Activated T-cell treated with anti-CD3 and anti-CD28 coated beads, Interleukin-2, amount 50 U/mL, for 4 hours (primary cell): ENCODE results near the gene LILRB4. TPM values are rescaled to one million over a fixed set of nuclear protein-coding genes. Genes with fewer than 3 reads are reported as not detected.
"Not testable (repeated sequence)": the region's sequence is repeated elsewhere in the genome, so short reads cannot be mapped to it uniquely, and the experiment has no call there.

Experiments
- ATAC-seq, 2 donors: fragments of 200-7000 bp; cut with Tn5 transposase; one replicate each; pipeline ENCODE4 v1.10.0; 2021
- DNase-seq: peaks from one replicate; pipeline ENCODE4 v3.0.0-alpha.2; 2020
- H3K27me3 Mint-ChIP-seq: one replicate; pipeline ENCODE4 v1.8.0; 2021; ENCODE audit warnings: low read depth, mixed read lengths
- H3K36me3 Mint-ChIP-seq: one replicate; pipeline ENCODE4 v1.8.0; 2022; ENCODE audit warnings: mixed read lengths; ENCODE audit not compliant: insufficient read depth
- H3K4me1 Mint-ChIP-seq: one replicate; pipeline ENCODE4 v1.8.0; 2021; ENCODE audit warnings: low read depth, mixed read lengths
- H3K4me3 Mint-ChIP-seq: one replicate; pipeline ENCODE4 v1.8.0; 2021; ENCODE audit warnings: mild to moderate bottlenecking, moderate library complexity, mixed read lengths
- H3K9me3 Mint-ChIP-seq: one replicate; pipeline ENCODE4 v1.8.0; 2021; ENCODE audit warnings: mixed read lengths
- total RNA-seq, 3 donors: library from RNA; stranded (reverse); gene quantifications; one replicate each; pipeline ENCODE4 v1.2.1, GENCODE V29; 2021

LILRB4 gene
- total RNA-seq, 3 donors from 2014 or later: 0.22 TPM; not detected in 2

DNA sequence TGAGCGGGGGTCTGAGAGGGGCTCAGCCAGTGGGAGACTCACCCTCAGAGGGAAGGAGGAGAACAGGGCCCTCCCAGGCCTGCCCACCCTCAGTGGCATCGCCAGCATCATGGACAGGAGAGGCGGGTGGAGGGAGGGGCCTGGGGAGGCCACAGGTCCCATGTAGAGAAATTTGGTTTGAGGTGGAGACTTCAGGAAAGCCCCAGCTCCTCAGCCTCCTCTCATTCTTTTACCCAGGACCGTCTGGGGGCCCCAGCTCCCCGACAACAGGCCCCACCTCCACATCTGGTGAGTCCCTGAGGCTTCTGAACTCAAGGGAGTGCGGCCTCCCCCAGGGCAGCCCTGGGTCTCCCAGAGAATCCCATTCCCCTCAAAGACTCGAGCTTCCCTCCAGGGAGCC, 29.4 kb upstream of the LILRB4 start:
- peaks cover 4% of the 10 kb centered on the region for H3K4me1 Mint-ChIP-seq
- H3K9me3 Mint-ChIP-seq: no peaks in the 10 kb centered on the region
- DNase-seq: no peak
- ATAC-seq: no peak
- peaks cover 36% of the 10 kb centered on the region for H3K27me3 Mint-ChIP-seq
- no peak overlapping the region for H3K4me3 Mint-ChIP-seq
- no peaks in the 10 kb centered on the region for H3K36me3 Mint-ChIP-seq

DNA sequence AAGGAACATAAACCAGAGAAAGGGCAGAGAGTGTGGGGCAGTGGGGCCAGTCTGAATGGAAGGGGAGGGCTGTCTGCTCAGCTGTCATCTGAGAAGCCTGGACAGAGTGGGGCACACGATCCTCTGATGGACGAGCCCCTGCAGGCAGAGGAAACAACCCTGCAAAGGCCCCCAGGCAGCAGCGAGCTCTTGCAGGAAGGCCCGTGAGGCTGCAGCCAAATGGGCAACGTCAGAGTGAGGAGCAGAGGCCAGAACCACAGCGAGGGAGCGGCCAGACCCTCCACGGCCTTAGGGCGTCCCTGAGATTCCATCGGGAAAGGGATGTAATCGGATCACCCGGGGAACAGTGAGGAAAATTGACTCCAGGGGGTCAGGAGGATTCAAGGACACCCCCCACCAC, 26.7 kb upstream of the LILRB4 start:
- peaks cover 18% of the 10 kb centered on the region for H3K27me3 Mint-ChIP-seq
- H3K4me1 Mint-ChIP-seq, DNase-seq, H3K9me3 Mint-ChIP-seq, H3K36me3 Mint-ChIP-seq, H3K4me3 Mint-ChIP-seq, ATAC-seq: not testable (repeated sequence)

DNA sequence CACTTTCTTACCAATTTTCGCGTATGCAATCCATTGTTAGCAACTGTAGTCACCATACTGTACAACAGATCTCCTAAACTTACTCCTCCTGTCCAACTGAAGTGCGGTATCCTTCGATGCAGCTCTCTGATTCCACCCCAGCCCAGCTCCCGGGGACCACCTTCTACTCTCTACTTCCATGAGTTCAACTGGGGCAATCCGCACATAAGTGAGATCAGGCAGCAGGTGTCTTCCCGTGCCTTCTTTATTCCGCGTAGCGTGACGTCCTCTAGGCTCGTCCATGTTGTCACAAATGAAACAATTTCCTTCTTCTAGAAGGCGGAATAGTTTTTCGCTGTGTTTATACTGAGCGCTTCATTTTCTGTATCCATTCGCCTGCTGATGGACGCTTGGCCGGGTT, 24.1 kb upstream of the LILRB4 start:
- ATAC-seq (no peak), DNase-seq (no peak)
- no peak overlapping the region for H3K4me3 Mint-ChIP-seq
- H3K4me1 Mint-ChIP-seq: no peaks in the 10 kb centered on the region
- no peaks in the 10 kb centered on the region for H3K9me3 Mint-ChIP-seq
- H3K36me3 Mint-ChIP-seq: no peaks in the 10 kb centered on the region
- peaks cover 9% of the 10 kb centered on the region for H3K27me3 Mint-ChIP-seq

DNA sequence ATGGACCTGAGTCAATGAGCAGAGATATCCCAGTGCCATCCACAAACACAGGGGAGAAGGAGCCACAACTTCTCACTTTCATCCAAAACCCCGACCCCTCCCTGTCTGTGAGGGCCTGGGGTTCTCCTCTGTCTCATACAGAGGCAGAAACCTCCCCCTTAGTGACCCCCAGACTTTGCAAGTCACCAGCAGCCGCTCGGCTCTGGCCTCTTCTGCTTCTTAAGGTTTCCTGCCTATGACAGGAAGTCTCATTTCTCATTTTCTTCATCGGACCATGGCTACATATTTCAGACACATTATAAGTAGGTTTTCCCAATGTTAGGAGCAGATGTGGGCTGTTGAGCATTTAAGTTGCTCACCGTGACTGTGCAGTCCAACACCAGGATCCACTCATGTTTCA, 19.8 kb upstream of the LILRB4 start:
- not testable (repeated sequence) for DNase-seq, H3K4me1 Mint-ChIP-seq, H3K27me3 Mint-ChIP-seq, ATAC-seq, H3K9me3 Mint-ChIP-seq, H3K4me3 Mint-ChIP-seq, H3K36me3 Mint-ChIP-seq

DNA sequence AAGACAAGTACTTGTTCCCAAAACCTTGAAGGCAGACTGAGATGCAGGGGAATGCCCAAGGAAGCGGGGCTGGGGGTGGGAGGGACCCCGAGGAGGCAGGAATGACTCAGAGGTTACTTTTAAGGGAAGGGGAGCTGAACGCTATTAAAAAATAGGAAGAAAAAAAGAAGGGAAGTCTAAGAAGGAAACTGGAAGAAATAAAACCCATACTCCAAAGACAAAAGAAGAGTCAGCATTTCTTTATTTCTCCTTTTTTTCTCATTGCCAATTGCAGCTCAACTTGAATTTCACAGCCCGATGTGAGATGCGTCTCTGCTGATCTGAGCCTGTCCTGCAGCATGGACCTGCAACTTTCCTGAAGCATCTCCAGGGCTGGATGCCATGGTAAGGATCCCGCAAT, 19.2 kb upstream of the LILRB4 start:
- not testable (repeated sequence) for H3K27me3 Mint-ChIP-seq, H3K36me3 Mint-ChIP-seq, ATAC-seq, H3K4me1 Mint-ChIP-seq, H3K9me3 Mint-ChIP-seq, DNase-seq, H3K4me3 Mint-ChIP-seq

DNA sequence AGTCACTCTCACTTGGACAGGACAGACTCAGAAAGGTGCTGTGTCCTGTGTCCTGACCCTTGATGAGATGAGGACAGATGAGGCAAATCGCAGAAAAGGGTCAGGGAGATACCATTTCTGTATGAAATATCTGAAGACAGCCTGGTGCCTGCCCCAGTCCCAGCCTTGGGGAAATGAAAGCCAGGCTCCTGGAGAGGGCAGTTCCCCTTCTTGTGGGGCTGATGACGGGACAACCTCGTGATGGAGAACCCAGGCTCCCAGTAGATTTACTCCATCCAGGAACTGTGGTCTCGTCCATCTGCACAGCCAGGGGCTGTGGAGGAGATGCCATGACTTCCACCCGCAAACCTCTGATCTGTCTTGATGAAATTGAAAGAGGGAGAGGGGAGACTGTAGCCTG, 18.7 kb upstream of the LILRB4 start:
- no peak for ATAC-seq
- H3K4me1 Mint-ChIP-seq: no peaks in the 10 kb centered on the region
- DNase-seq: no peak
- no peaks in the 10 kb centered on the region for H3K9me3 Mint-ChIP-seq
- no peaks in the 10 kb centered on the region for H3K36me3 Mint-ChIP-seq
- H3K27me3 Mint-ChIP-seq: peaks cover 3% of the 10 kb centered on the region
- no peak overlapping the region for H3K4me3 Mint-ChIP-seq

DNA sequence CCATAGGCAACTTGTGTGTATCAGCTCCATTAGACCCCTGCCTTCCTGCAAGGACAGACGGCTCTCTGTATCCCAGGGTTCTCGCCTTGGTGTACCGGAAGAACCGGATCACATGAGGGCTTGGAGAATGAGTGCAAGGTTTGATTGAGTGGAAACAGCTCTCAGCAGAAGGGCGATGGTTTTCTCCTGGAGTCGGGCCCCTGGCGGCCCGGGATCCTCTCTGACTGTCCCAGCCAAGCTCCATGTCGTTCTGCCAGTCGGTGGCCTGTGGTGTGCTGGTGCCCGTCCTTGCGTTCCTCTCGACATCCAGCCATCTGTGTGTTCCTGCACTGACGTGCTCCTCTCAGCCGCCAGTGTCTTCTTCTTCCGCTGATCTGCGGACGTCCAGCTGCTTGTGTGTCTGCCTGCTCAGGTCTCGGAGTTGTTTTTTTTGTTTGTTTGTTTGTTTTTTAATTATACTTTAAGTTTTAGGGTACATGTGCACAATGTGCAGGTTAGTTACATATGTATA, 16.4 kb upstream of the LILRB4 start:
- DNase-seq (no peak), ATAC-seq (no peak)
- Mint-ChIP-seq H3K4me1 (no peaks in the 10 kb centered on the region), H3K27me3 (peaks cover 3% of the 10 kb centered on the region), H3K36me3 (no peaks in the 10 kb centered on the region), H3K9me3 (no peaks in the 10 kb centered on the region), H3K4me3 (no peak overlapping the region)

DNA sequence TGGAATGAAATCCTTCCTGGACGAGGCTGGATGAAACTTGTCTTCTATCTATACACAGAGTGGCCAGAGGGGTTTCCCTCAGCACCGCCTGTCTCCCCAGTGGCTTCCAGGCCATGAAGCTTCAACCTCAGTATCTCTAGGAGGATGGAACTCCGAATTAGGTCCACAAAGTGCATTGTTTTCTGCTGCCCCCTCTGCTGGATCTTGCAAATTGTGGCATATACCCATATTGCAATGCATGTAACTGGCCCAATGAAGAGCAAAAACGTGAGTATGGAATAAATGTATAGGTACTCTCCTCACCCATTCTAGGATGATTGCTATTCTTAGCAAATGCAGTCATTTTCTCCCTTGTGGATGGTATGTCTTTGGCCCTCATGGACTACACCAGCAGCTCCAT, 14.7 kb upstream of the LILRB4 start:
- Mint-ChIP-seq H3K4me1 (no peaks in the 10 kb centered on the region), H3K9me3 (no peaks in the 10 kb centered on the region), H3K4me3 (no peak overlapping the region), H3K27me3 (peaks cover 7% of the 10 kb centered on the region), H3K36me3 (no peaks in the 10 kb centered on the region)
- ATAC-seq (no peak), DNase-seq (no peak)

DNA sequence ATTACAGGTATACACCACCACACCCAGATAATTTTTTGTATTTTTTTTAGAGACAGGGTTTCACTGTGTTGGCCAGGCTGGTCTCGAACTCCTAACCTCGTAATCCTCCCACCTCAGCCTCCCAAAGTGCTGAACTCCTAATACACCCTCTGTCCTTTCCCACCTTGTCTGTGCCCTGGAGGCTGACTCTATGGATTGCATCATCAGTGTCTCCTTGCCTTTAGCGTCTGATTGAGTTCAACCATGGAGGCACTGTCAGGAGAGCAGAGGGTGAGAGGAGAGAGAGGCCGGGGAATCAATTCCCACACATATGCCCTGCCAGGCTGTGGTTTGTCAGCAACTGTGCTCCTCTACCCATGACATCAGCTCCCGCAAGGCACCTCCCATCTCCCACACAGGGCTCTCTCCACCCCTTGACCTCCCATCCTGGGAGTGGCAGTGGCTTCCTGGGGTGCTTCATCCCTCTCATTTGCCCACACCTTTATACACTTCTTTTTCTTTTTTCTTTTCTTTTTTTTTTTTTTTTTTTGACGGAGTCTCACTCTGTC, 12.6 kb upstream of the LILRB4 start:
- no peaks in the 10 kb centered on the region for H3K36me3 Mint-ChIP-seq
- H3K4me1 Mint-ChIP-seq: no peaks in the 10 kb centered on the region
- peaks cover 5% of the 10 kb centered on the region for H3K27me3 Mint-ChIP-seq
- DNase-seq (no peak), ATAC-seq (no peak)
- no peaks in the 10 kb centered on the region for H3K9me3 Mint-ChIP-seq
- H3K4me3 Mint-ChIP-seq: no peak overlapping the region

DNA sequence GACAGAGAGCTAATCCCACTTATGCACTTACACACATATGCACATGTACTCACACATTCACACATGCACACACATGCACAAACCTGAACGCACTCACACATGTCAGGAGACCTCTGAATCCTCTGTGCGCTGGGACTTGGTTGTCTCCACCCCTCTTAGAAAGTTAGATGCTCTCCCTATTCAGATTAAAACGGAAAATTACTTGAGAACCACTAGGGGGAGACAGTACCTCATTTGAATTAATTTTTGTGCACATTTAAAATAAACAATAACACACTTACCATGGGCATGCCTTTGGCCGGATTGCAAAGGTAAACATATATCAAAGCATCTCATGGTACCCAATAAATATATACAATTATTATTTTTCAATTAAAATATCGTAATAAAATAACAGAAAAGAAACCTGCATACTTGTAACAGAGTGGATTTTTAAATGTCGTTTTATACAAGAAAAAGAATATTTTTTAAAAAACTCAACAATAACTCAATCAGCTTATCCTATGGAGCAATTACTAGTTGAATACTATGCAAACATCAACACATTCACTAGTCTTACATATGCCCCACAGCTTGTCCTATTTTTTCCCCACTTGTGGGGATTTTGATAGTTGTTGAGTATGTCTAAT, 9.5 kb upstream of the LILRB4 start:
- H3K4me1 Mint-ChIP-seq: no peaks in the 10 kb centered on the region
- no peak overlapping the region for H3K4me3 Mint-ChIP-seq
- H3K27me3 Mint-ChIP-seq: peaks cover 11% of the 10 kb centered on the region
- DNase-seq: no peak
- no peaks in the 10 kb centered on the region for H3K36me3 Mint-ChIP-seq
- ATAC-seq: no peak
- no peaks in the 10 kb centered on the region for H3K9me3 Mint-ChIP-seq

DNA sequence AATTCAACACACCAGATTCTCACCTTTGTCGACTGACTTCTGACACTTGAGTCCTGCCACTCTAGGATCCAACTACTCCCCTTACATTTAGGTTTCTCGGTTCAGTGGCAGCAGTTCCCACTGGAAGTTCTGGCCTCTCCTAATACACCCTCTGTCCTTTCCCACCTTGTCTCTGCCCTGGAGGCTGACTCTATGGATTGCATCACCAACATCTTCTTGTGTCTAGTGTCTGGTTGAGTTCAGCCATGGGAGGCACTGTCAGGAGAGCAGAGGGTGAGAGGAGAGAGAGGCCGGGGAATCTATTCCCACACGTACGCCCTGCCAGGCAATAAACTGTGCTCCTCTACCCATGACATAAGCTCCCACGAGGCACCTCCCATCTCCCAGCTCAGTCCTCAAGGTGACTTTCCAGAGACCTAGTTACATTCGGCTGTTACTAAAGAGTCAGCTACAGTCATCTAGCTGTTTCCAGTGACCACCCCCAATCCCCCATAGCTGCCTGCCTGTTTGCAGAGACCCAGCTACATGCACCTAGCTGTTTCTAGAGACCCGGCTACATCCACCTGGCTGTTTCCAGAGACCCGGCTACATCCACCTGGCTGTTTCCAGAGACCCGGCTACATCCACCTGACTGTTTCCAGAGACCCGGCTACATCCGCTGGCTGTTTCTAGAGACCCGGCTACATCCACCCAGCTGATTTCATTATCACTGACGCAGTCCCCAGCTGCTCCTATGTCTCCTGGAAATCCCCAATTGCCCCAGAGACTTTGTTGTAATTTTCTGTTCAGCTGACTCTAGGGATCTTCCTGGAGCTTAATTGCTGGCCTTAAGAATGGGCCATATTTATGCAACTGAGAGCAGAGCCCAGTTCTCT, 8.1 kb upstream of the LILRB4 start:
- H3K9me3 Mint-ChIP-seq: no peaks in the 10 kb centered on the region
- no peak overlapping the region for H3K4me3 Mint-ChIP-seq
- no peaks in the 10 kb centered on the region for H3K4me1 Mint-ChIP-seq
- no peak for ATAC-seq
- no peak for DNase-seq
- H3K27me3 Mint-ChIP-seq: peaks cover 20% of the 10 kb centered on the region
- no peaks in the 10 kb centered on the region for H3K36me3 Mint-ChIP-seq

DNA sequence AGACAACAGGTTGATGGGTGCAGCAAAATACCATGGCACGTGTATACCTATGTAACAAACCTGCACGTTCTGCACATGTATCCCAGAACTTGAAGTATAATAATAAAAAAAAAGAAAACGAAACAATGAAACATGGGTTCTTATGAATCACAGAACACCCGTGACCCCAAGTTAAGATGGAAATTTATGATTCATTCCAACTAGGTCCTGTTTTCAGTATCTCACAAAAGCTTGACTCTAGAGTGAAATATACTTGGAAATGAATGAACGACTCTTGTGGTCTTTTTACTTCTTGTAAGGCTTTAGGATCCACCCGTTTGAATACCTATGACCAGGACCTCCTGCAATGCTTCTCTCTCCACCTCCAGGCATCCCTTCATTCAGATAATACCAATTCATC, 3.5 kb upstream of the LILRB4 start:
- H3K4me3 Mint-ChIP-seq: no peak overlapping the region
- H3K27me3 Mint-ChIP-seq: peaks cover 26% of the 10 kb centered on the region
- DNase-seq: no peak
- no peaks in the 10 kb centered on the region for H3K36me3 Mint-ChIP-seq
- H3K9me3 Mint-ChIP-seq: no peaks in the 10 kb centered on the region
- ATAC-seq: no peak
- H3K4me1 Mint-ChIP-seq: peaks cover 2% of the 10 kb centered on the region

DNA sequence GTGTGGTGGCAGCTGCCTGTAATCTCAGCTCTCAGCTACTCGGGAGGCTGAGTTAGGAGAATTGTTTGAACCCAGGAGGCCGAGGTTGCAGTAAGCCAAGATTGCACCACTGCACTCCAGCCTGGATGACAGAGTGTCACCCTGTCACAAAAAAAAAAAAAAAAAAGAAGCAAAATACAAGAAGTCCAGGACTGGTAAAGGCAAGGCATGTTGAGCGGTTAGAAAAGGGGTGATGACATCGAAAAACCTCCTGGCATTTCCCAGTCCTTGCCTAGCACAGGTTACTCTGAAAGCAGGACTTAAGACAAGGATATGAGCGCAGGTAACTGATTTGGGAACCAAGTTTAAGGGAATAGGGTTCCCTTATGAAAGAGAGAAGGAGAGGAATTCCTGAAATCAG, 2.5 kb upstream of the LILRB4 start:
- ATAC-seq (no peak), DNase-seq (no peak)
- Mint-ChIP-seq H3K9me3 (no peaks in the 10 kb centered on the region), H3K27me3 (peaks cover 26% of the 10 kb centered on the region), H3K4me1 (peaks cover 2% of the 10 kb centered on the region), H3K4me3 (no peak overlapping the region), H3K36me3 (no peaks in the 10 kb centered on the region)

DNA sequence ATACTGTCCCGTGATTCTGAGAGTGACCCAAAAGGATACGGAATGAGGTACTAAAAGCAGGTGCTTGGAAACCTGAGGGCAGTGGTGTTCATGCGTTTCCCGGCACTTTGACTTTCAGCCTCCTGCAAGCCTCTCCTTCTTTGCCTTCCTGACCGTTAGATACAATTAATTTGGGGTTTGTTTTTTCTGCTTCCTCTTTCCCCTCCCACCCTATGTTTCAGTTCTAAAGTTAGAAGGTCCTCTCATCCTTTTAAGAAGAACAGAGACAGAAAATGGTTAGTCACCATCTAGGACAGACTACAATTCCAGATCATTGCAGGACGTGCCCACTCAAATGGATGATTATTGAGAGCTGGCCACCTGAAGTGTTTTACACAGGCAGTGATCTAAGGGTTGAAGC, 1.8 kb upstream of the LILRB4 start:
- ATAC-seq: no peak
- Mint-ChIP-seq H3K27me3 (peaks cover 26% of the 10 kb centered on the region), H3K9me3 (no peaks in the 10 kb centered on the region), H3K4me3 (no peak overlapping the region), H3K36me3 (no peaks in the 10 kb centered on the region), H3K4me1 (peaks cover 2% of the 10 kb centered on the region)
- DNase-seq: no peak
